ENCODE results near the gene C1QL2.

C1QL2 gene

GRCh38 chr2:119179202-119179601 lies 20.7 kb upstream of the C1QL2 start:
- no peak overlapping the region for H3K9ac ChIP-seq (ENCODE audit: low read depth, low read length, poor library complexity)
- H3K36me3 ChIP-seq (replicated peaks in 1 of 2; ENCODE audit: control insufficient read depth in 2 of 2, insufficient read depth in 2 of 2, low read length in 2 of 2), result no peaks in the 10 kb centered on the region
- H3K4ac ChIP-seq (ENCODE audit: low read length), result no peak overlapping the region
- no peak for DNase-seq (ENCODE audit: low spot score)
- H2AFZ ChIP-seq (ENCODE audit: low read length), result no peak overlapping the region
- no CpG with 5 or more reads among the region's 2 CpGs for WGBS, 2 donors (ENCODE audit: extremely low coverage in 2 of 2, insufficient read length in 2 of 2, insufficient replicate concordance in 1 of 2)
- H3K4me1 ChIP-seq (ENCODE audit: control insufficient read depth in 2 of 2, insufficient read depth in 1 of 2, low read depth in 1 of 2, low read length in 2 of 2), result no peaks in the 10 kb centered on the region
- no peak overlapping the region for H2BK5ac ChIP-seq (ENCODE audit: low read length)
- H3K14ac ChIP-seq (ENCODE audit: low read length), result peak overlapping the region; percentile 32
- H4K8ac ChIP-seq (ENCODE audit: low read depth, low read length), result no peak overlapping the region
- no peak overlapping the region for H3K23ac ChIP-seq (ENCODE audit: low read depth, low read length, poor library complexity)
- H3K4me2 ChIP-seq (ENCODE audit: insufficient read depth, low read length, poor library complexity, severe bottlenecking), result no peak overlapping the region
- H3K79me1 ChIP-seq (ENCODE audit: low read depth, low read length), result no peaks in the 10 kb centered on the region
- H3K27me3 ChIP-seq (ENCODE audit: control insufficient read depth in 3 of 3, insufficient read depth in 3 of 3, low read depth in 1 of 3, low read length in 3 of 3), result no peaks in the 10 kb centered on the region
- no peak overlapping the region for H2BK12ac ChIP-seq (ENCODE audit: low read length)
- H2BK120ac ChIP-seq (ENCODE audit: low read depth, low read length), result no peak overlapping the region
- H2AK5ac ChIP-seq (ENCODE audit: low read depth, low read length), result no peak overlapping the region
- H4K91ac ChIP-seq (ENCODE audit: low read depth, low read length, poor library complexity), result no peak overlapping the region
- no peak overlapping the region for H2BK15ac ChIP-seq (ENCODE audit: low read length)
- H3K18ac ChIP-seq (ENCODE audit: low read length), result peak overlapping the region; percentile 29
- H3K4me3 ChIP-seq (ENCODE audit: low read length in 2 of 2), result no peak overlapping the region
- H3K9me3 ChIP-seq (replicated peaks in 1 of 2; ENCODE audit: control insufficient read depth in 2 of 2, insufficient read depth in 1 of 2, low read depth in 1 of 2, low read length in 2 of 2), result no peaks in the 10 kb centered on the region
- H3K27ac ChIP-seq (replicated peaks; ENCODE audit: low read length), result no peak overlapping the region

GRCh38 chr2:119178776-119179175 lies 20.2 kb upstream of the C1QL2 start:
- no peak overlapping the region for H2AFZ ChIP-seq (ENCODE audit: low read length)
- no peak overlapping the region for H3K4me2 ChIP-seq (ENCODE audit: insufficient read depth, low read length, poor library complexity, severe bottlenecking)
- no peak overlapping the region for H4K91ac ChIP-seq (ENCODE audit: low read depth, low read length, poor library complexity)
- H3K4me1 ChIP-seq (ENCODE audit: control insufficient read depth in 2 of 2, insufficient read depth in 1 of 2, low read depth in 1 of 2, low read length in 2 of 2), result no peaks in the 10 kb centered on the region
- DNase-seq (ENCODE audit: low spot score), result no peak
- no peak overlapping the region for H2AK5ac ChIP-seq (ENCODE audit: low read depth, low read length)
- no peak overlapping the region for H3K9ac ChIP-seq (ENCODE audit: low read depth, low read length, poor library complexity)
- no peak overlapping the region for H2BK12ac ChIP-seq (ENCODE audit: low read length)
- H3K14ac ChIP-seq (ENCODE audit: low read length), result peak overlapping the region; percentile 42
- H3K36me3 ChIP-seq (replicated peaks in 1 of 2; ENCODE audit: control insufficient read depth in 2 of 2, insufficient read depth in 2 of 2, low read length in 2 of 2), result no peaks in the 10 kb centered on the region
- H3K79me1 ChIP-seq (ENCODE audit: low read depth, low read length), result no peaks in the 10 kb centered on the region
- no peaks in the 10 kb centered on the region for H3K27me3 ChIP-seq (ENCODE audit: control insufficient read depth in 3 of 3, insufficient read depth in 3 of 3, low read depth in 1 of 3, low read length in 3 of 3)
- no peak overlapping the region for H4K8ac ChIP-seq (ENCODE audit: low read depth, low read length)
- H3K4me3 ChIP-seq (ENCODE audit: low read length in 2 of 2), result no peak overlapping the region
- no peak overlapping the region for H2BK120ac ChIP-seq (ENCODE audit: low read depth, low read length)
- no peak overlapping the region for H3K18ac ChIP-seq (ENCODE audit: low read length)
- no peak overlapping the region for H3K4ac ChIP-seq (ENCODE audit: low read length)
- H2BK5ac ChIP-seq (ENCODE audit: low read length), result no peak overlapping the region
- no peak overlapping the region for H3K23ac ChIP-seq (ENCODE audit: low read depth, low read length, poor library complexity)
- H3K27ac ChIP-seq (replicated peaks; ENCODE audit: low read length), result no peak overlapping the region
- no peak overlapping the region for H2BK15ac ChIP-seq (ENCODE audit: low read length)
- no peaks in the 10 kb centered on the region for H3K9me3 ChIP-seq (replicated peaks in 1 of 2; ENCODE audit: control insufficient read depth in 2 of 2, insufficient read depth in 1 of 2, low read depth in 1 of 2, low read length in 2 of 2)
- no CpG with 5 or more reads among the region's 6 CpGs for WGBS, 2 donors (ENCODE audit: extremely low coverage in 2 of 2, insufficient read length in 2 of 2, insufficient replicate concordance in 1 of 2)

- H3K4me2 ChIP-seq (ENCODE audit: insufficient read depth, low read length, poor library complexity, severe bottlenecking), result no peak overlapping the region
Measured at GRCh38 chr2:119177838-119178190, 19.3 kb upstream of the C1QL2 start.

DNA sequence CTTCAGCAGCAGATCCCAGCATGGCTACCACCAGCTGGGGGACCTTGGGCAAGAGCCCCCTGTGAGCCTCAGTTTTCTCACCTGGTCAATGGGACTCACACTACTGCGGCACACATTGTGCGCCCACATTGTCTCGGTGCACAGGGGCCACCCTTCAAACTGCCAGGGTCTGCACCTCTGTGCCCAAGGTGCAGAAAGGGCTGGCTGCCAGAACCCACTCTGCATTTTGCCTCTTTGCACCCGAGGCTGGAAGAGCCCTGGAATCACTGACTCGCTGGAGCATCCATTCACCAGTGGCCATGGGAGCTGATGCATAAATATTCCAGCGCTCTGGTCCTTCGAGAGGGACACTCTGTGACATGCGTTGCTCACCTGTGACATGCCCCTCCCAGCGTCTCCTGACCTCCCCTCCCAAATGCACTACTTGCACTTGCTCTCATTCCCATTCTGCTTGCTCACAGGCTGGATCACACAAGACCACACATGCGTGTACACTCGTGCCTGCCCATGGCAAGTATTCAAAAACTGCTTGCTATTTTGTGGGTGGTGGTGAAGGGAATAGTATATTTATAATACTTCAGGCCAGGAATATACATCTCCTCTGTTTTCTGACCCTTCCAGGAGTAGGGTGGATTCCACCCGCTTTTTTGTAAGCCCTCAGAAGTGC lies 18.8 kb upstream of the C1QL2 start:
- Histone ChIP-seq H3K79me1 (ENCODE audit: low read depth, low read length) (no peaks in the 10 kb centered on the region), H4K91ac (ENCODE audit: low read depth, low read length, poor library complexity) (no peak overlapping the region), H3K18ac (ENCODE audit: low read length) (no peak overlapping the region), H2BK5ac (ENCODE audit: low read length) (no peak overlapping the region), H3K14ac (ENCODE audit: low read length) (no peak overlapping the region), H3K36me3 (replicated peaks in 1 of 2; ENCODE audit: control insufficient read depth in 2 of 2, insufficient read depth in 2 of 2, low read length in 2 of 2) (no peaks in the 10 kb centered on the region), H2BK12ac (ENCODE audit: low read length) (no peak overlapping the region), H2BK15ac (ENCODE audit: low read length) (no peak overlapping the region), H2AFZ (ENCODE audit: low read length) (no peak overlapping the region), H3K4me2 (ENCODE audit: insufficient read depth, low read length, poor library complexity, severe bottlenecking) (no peak overlapping the region), H3K23ac (ENCODE audit: low read depth, low read length, poor library complexity) (no peak overlapping the region), H3K4me1 (ENCODE audit: control insufficient read depth in 2 of 2, insufficient read depth in 1 of 2, low read depth in 1 of 2, low read length in 2 of 2) (no peaks in the 10 kb centered on the region), H2BK120ac (ENCODE audit: low read depth, low read length) (no peak overlapping the region), H3K9ac (ENCODE audit: low read depth, low read length, poor library complexity) (no peak overlapping the region), H3K27ac (replicated peaks; ENCODE audit: low read length) (no peak overlapping the region), H2AK5ac (ENCODE audit: low read depth, low read length) (no peak overlapping the region), H3K4me3 (ENCODE audit: low read length in 2 of 2) (no peak overlapping the region), H3K4ac (ENCODE audit: low read length) (no peak overlapping the region), H3K27me3 (ENCODE audit: control insufficient read depth in 3 of 3, insufficient read depth in 3 of 3, low read depth in 1 of 3, low read length in 3 of 3) (no peaks in the 10 kb centered on the region), H4K8ac (ENCODE audit: low read depth, low read length) (no peak overlapping the region), H3K9me3 (replicated peaks in 1 of 2; ENCODE audit: control insufficient read depth in 2 of 2, insufficient read depth in 1 of 2, low read depth in 1 of 2, low read length in 2 of 2) (no peaks in the 10 kb centered on the region)
- no CpG with 5 or more reads among the region's 12 CpGs for WGBS, 2 donors (ENCODE audit: extremely low coverage in 2 of 2, insufficient read length in 2 of 2, insufficient replicate concordance in 1 of 2)
- DNase-seq (ENCODE audit: low spot score), result no peak

More at GRCh38 chr2:119177838-119178190, 19.3 kb upstream of the C1QL2 start:
- Histone ChIP-seq H3K4me3 (ENCODE audit: low read length in 2 of 2) (no peak overlapping the region), H3K36me3 (replicated peaks in 1 of 2; ENCODE audit: control insufficient read depth in 2 of 2, insufficient read depth in 2 of 2, low read length in 2 of 2) (no peaks in the 10 kb centered on the region), H3K27me3 (ENCODE audit: control insufficient read depth in 3 of 3, insufficient read depth in 3 of 3, low read depth in 1 of 3, low read length in 3 of 3) (no peaks in the 10 kb centered on the region), H4K91ac (ENCODE audit: low read depth, low read length, poor library complexity) (no peak overlapping the region), H3K9ac (ENCODE audit: low read depth, low read length, poor library complexity) (no peak overlapping the region), H2BK15ac (ENCODE audit: low read length) (no peak overlapping the region), H3K18ac (ENCODE audit: low read length) (no peak overlapping the region), H2AFZ (ENCODE audit: low read length) (no peak overlapping the region), H2BK5ac (ENCODE audit: low read length) (no peak overlapping the region), H3K4me1 (ENCODE audit: control insufficient read depth in 2 of 2, insufficient read depth in 1 of 2, low read depth in 1 of 2, low read length in 2 of 2) (no peaks in the 10 kb centered on the region), H3K27ac (replicated peaks; ENCODE audit: low read length) (no peak overlapping the region), H3K23ac (ENCODE audit: low read depth, low read length, poor library complexity) (no peak overlapping the region), H3K9me3 (replicated peaks in 1 of 2; ENCODE audit: control insufficient read depth in 2 of 2, insufficient read depth in 1 of 2, low read depth in 1 of 2, low read length in 2 of 2) (no peaks in the 10 kb centered on the region), H2AK5ac (ENCODE audit: low read depth, low read length) (no peak overlapping the region), H4K8ac (ENCODE audit: low read depth, low read length) (no peak overlapping the region), H3K79me1 (ENCODE audit: low read depth, low read length) (no peaks in the 10 kb centered on the region), H2BK12ac (ENCODE audit: low read length) (no peak overlapping the region), H2BK120ac (ENCODE audit: low read depth, low read length) (no peak overlapping the region), H3K14ac (ENCODE audit: low read length) (no peak overlapping the region), H3K4ac (ENCODE audit: low read length) (no peak overlapping the region)
- DNase-seq (ENCODE audit: low spot score), result no peak
- WGBS, 2 donors (ENCODE audit: extremely low coverage in 2 of 2, insufficient read length in 2 of 2, insufficient replicate concordance in 1 of 2), result no CpG with 5 or more reads among the region's 4 CpGs

Measured in neuronal stem cell (in vitro differentiated cells).